Measurements from ENCODE around the gene QSER1.

DNA sequence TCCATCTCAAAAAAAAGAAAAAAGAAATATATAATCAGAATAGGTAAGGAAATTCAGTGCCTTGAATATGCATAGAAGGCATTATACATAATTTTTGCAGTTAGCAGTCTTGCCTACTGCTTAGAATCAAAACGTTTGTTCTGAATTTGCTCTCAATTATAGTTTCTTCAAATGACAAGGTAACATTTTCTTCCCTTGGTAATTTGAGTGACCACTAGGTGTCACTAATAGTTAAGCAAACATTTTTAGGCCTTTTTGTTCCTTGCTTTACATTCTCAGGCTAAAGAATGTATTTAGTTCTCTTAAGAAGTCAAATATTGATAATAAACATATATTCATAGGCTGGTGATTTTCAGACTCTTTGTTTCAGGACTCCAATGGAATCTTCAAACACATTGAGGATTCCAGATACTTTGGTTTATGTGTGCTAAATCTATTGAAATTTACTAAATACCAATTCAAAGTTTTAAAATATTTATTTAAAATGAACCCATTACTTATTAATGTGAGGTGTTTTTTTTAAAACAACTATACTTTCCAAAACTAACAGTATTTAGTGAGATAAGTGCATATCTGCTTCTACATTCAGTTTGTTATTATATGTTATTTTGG lies 68.0 kb downstream of the QSER1 start:
- peak in 3 of 4 experiments; percentile 52 to 68 (median 52) for TF ChIP-seq CTCF (IDR thresholded peaks at IDR 0.05)
- TF ChIP-seq EP300 (IDR thresholded peaks at IDR 0.05) = no peak

All from sigmoid colon (tissue), 4 donors.